NOMO-1 (cell line): ENCODE measurements around the gene RTTN.
A peak's percentile ranks its signal among the peaks of the same experiment; 100 is the strongest.

Experiments
- DNase-seq, 2 experiments: peaks; one replicate each; lab custom pipeline; 2025; ENCODE audit not compliant: unreplicated experiment in 2 of 2; lab: John Stamatoyannopoulos, UW

RTTN gene

GRCh38 chr18:70216788-70217187, 11.3 kb upstream of the RTTN start:
- DNase-seq, result no peak

DNA sequence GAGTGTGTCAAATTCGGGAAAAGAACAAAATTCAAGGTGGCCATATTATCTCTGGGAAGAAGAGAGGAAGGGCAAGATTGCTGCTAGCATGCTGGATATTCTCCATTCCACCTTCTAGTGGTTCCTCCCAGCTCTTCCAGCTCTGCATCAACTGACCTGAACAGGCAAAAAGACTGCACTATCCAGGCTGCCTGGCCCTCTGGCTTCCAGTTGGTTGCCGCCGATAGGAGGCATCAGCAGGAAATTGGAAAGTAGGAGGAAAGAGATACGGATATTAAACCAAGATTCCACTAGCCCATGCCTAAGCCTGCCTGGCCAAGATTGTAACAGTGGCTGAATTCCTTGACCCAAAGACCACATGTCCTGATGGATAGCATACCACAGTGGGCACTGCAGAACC, 1.7 kb upstream of the RTTN start:
- DNase-seq, result no peak

GRCh38 chr18:70200286-70200685, 5.2 kb downstream of the RTTN start:
- DNase-seq, result no peak

- DNase-seq, result no peak
These were observed 7.6 kb downstream of the RTTN start for GRCh38 chr18:70197844-70198243.

- DNase-seq, result no peak
These were observed 8.5 kb downstream of the RTTN start for GRCh38 chr18:70197026-70197425.

DNA sequence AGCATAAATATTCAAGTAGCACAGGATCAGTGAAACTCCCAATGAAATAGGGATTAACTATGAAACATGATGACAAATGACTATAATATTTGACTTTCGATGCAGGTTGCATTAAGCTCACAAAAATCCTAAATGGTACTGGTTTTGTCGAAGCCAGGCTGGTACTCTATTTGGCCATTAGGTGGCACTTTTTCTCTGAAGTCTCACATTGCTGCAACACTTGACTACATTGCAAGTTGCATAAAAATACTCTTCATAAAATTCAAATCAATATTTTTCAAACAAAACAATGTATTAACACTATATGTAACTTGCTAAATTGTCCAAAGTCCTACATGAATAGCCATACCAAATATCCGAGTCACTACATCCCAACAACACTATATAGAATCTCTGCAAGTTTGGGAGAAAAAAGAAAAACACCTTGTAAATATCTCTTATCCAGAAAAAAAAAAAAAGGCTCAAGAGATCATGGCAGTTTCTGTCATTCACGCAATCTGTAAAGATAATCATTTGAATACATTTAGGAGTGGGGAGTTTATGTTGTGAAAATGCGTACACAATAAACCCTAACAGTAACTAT, 9.5 kb downstream of the RTTN start:
- DNase-seq, result peak in 1 of 2 experiments; percentile 33

GRCh38 chr18:70195014-70195614, 10.4 kb downstream of the RTTN start:
- DNase-seq, result no peak

DNA sequence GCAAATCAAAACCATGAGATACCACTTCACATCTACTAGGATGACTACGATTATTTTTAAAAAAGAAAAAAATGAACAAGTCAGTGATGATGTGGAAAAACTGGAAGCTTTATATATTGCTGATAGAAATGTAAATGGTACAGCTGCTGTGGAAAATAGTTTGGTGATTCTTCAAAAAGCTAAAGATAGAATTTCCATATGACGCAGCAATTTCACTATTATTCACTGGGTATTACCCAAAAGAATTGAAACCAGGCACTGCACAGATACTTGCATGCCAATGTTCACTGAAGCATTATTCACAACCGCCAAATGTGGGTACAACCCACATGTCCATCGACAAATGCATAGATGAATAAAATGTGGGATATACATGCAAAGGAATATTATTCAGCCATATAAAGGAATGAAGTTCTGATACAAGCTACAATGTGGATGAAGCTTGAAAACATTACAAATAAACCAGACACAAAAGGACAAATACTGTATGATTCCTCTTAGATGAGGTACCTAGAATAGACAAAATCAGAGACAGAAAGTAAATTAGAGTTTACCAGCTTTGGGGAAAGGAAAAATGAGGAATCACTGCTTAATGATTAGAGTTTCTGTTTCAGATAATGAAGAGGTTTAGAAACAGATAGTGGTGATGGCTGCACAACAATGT, 11.1 kb downstream of the RTTN start:
- no peak for DNase-seq

DNA sequence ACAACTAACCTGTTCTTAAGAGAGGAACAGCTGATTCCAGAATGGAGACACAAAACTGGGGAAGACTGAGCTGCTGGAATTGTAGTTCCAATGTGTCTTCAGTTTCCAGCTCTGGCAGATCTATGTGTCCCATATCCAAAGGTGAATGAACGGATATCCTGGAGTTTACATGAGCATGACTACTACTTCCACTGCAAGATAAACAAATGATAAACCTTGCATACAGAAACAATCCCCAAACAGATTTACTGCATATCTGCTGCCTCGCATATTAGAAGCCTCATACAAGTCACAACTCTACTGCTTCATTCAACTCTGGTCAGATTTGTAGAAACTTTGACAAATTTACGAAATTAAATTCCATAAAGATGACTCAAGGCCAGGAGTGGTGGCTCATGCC, 15.0 kb downstream of the RTTN start:
- no peak for DNase-seq

- DNase-seq, result no peak
These were observed 17.4 kb downstream of the RTTN start for GRCh38 chr18:70188113-70188512.

DNA sequence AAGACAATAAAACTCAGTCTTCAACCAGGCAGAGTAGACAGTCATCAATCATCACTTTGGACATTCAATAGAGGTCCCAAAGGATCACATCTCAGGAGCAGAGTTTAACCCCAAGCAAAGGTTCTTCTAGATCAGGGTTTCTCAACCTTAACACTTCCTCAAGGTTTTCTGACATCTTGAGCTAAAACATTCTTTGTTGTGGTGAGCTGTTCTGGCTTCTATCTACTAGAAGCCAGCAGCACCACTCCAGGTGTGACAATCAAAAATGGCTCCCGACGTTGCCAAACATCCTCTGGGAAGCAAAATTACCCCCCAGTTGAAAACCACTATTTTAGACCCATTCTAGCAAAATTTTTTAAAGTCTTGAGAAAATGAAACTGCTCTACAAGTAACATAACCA, 22.0 kb downstream of the RTTN start:
- DNase-seq, result no peak

DNA sequence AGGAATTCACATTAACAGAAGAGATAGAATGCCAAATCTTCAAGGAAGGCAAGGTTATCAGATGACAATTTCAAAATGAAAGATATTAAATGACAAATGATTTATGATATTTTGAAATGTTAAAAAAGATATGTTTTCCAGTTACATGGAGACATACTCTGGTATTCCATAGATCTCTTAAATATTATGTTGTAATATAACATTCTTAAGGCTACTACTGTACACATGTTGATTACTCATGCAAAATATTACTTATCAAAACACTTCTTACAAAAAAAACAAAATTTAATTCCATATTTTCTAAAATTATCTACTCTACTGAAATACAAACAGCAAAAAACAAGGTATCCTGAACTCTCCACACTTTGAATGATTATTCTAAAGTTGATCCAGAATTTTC, 22.9 kb downstream of the RTTN start:
- DNase-seq, result no peak

DNA sequence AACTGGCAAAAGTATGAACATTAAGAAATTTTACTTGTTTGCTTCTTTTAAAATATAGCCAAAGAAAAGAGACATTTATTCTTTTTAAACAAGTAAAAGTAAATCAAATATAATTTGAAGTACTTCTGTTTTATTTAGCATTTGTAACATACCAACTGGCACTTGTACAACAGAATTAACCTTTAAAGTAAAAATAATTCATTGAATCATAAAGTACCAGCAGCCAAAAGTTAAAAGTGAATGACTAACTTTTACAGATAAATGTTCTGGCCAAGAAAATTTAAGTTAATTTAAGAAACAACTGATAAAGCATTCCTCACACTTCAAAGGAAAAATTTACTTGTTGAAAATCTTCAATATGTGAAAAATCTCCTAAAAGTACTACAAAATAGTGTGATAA, 23.8 kb downstream of the RTTN start:
- no peak for DNase-seq

DNA sequence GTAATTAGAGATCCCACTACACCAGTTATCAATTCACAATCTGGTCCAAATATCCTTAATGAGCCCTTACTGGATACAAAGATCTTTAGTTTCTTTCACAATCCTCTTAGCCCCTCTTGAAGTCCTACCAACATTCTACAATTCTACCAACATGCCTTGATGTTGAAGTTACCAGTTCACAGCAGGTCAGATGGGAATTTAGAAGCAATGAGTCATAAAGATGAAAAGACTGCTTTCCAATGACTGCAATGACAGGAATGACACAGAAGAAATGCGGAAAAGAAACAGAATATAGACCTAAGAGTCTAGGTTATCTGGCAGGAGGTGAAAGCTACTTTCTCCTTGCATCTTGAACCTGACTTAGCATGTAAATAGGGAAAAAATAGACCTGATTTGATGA, 24.5 kb downstream of the RTTN start:
- no peak for DNase-seq

DNA sequence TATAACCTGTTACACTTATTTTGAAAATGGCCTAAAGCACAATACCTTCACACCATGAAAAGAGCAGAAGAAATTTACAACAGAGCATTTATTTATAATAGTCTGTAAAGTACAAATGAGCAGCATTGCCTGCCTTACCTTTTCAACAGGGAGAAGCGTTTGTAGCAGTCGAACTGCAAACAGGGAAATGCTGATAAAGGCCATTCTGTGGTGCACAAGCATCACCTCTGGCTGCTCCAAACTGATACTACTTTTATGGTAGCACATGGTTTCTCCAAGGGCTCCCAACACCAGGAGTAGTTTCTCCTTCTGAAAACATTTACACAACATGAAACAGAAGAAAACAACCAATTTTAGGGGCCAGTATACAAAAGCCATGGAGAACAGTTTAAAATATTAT, 28.9 kb downstream of the RTTN start:
- no peak for DNase-seq

GRCh38 chr18:70175216-70175615, 30.3 kb downstream of the RTTN start:
- DNase-seq, result no peak

GRCh38 chr18:70172225-70172624, 33.3 kb downstream of the RTTN start:
- DNase-seq, result no peak

- DNase-seq, result no peak
These were observed 35.7 kb downstream of the RTTN start for GRCh38 chr18:70169747-70170146.

GRCh38 chr18:70166668-70167067, 38.8 kb downstream of the RTTN start:
- DNase-seq, result no peak

- DNase-seq, result no peak
These were observed 39.6 kb downstream of the RTTN start for GRCh38 chr18:70165936-70166335.

DNA sequence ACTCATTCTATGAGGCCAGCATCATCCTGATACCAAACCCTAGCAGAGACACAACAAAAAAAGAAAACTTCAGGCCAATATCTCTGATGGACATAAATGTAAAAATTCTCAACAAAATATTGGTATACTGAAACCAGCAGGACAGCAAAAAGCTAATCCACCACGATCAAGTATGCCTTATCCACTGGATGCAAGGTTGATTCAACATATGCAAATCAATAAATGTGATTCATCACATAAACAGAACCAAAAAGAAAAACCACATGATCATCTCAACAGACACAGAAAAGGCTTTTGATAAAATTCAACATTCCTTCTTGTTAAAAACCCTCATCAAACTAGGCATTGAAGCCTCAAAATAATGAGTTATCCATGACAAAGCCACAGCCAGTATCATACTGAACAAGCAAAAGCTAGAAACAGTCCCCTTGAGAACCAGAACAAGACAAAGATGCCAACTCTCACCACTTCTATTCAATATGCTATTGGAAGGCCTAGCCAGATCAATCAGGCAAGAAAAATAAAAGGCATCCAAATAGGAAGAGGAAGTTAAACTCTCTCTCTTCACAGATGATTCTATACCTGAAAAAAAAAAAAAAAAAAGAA, 45.3 kb downstream of the RTTN start:
- no peak for DNase-seq
